GM18499 (cell line): Measurements from ENCODE around the gene SUSD6.
"Not testable (repeated sequence)": the region's sequence is repeated elsewhere in the genome, so short reads cannot be mapped to it uniquely, and the experiment has no call there.

ENCODE experiments used
- ATAC-seq: cut with Tn5 transposase; IDR thresholded peaks from one replicate; pipeline ENCODE4 v1.9.1; 2021; ENCODE audit warnings: moderate number of reproducible peaks; ENCODE audit not compliant: insufficient read depth, unreplicated experiment

SUSD6 gene

DNA sequence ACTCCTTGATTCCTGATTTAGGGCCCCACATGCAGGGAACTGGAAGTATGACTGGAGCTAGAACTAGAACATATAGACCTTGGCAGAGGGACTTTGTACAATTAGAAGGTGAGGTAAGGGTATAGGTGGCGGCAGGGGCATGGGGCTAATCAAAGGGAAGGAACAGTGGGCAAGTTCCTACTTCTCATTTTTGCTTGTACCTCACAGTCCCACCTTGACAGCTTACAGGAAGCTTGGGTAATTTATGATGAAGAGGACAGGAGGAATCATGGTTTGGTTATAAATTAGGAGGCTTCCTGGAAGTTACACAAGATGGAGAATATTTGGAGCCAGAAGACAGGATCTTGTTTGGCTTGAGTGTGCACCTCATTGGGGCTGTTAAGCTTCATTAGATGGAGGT lies 33.4 kb downstream of the SUSD6 start:
- ATAC-seq = no peak

DNA sequence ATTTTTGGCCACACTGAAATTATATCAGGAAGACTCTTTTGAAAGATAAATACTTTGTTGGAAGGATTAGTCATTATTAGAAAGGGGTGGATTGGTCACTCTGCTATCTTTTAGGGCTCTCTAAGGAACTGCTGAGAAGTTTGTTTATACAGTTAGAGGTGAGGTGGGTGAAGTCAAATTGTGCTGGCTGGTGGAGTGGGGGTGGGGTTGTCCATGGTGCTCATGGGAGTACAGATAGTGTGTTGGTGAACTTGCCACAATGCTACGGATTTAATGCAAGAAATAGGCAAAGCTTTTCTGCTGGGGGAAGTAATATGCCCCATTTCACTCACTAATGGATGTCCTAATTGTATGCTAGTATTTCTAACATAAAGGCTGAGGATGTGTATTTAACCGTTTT lies 35.8 kb downstream of the SUSD6 start:
- no peak for ATAC-seq

- ATAC-seq = not testable (repeated sequence)
Measured at GRCh38 chr14:69647642-69648041, 36.2 kb downstream of the SUSD6 start.

GRCh38 chr14:69648480-69649451 lies 37.4 kb downstream of the SUSD6 start:
- ATAC-seq = no peak

- no peak for ATAC-seq
Measured at GRCh38 chr14:69650948-69651369, 39.6 kb downstream of the SUSD6 start.

DNA sequence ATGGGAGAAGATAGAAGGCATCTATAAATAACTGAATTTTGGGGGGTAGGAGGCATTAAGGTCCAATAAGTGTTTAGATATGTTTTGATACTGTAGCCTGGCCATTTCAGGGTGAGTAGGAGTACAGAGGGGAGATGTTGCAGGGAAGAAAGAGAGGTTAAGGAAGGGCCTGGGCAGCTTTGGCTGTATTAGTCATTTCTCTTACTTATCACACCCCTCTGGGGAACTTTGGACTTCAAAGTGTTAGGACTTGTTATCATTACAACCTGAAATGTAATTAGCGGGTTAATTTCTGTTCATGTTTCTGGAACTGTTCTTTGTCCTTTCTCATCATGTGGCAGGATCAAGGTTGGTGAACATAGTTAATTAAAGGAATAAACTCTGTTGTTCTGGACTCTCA lies 40.3 kb downstream of the SUSD6 start:
- no peak for ATAC-seq

- no peak for ATAC-seq
Measured at GRCh38 chr14:69652942-69653684, 41.7 kb downstream of the SUSD6 start.

- no peak for ATAC-seq
Measured at GRCh38 chr14:69654116-69654515, 42.7 kb downstream of the SUSD6 start.

DNA sequence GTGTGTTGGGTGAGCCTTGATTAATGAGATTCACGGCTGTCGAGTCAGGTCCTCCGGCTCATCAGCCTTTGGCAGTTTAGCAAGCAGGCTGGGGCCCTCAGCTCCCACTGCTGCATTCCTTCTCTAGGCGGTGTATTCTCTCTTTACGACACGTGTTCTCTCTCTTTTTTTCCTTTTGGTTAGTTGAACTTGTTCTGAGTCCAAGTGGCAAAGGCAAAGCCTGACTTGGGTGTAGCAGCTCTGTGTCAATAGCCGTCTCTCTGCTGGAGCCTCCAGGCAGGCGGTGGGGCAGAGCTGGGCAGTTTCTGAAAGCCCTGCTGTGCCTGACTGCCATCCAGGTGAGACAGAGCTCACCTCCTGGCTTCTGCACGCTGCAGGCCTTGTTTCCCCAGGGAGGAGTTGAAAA lies 46.6 kb downstream of the SUSD6 start:
- no peak for ATAC-seq

DNA sequence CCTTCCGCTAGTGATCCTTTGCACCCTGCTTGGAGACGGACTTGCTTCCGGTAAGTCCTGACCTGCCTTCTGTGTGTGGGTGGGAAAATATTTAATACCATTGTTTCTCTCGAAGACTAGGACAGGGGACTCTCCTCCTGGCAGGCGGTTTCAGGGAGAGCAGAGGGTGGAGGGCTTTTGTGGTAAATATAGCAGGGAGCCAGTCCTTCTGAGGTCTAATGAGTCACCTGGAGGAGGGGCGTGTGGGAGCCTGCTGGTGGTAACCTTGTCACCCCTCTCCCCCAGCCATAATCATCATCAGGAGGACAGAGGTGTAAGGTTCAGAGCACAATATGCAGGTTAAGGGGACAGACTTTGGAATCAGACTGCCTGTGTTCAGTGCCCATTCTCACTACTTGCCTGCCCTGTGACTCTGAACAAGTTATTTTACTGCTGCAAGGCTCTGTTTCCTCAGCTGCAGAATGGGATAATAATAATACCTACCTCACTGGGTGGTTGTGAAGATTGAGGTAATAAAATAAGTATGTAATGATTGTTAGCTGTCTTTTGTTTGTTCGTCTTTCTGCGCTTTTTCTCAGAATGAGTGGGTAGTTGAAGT lies 47.4 kb downstream of the SUSD6 start:
- ATAC-seq = no peak

DNA sequence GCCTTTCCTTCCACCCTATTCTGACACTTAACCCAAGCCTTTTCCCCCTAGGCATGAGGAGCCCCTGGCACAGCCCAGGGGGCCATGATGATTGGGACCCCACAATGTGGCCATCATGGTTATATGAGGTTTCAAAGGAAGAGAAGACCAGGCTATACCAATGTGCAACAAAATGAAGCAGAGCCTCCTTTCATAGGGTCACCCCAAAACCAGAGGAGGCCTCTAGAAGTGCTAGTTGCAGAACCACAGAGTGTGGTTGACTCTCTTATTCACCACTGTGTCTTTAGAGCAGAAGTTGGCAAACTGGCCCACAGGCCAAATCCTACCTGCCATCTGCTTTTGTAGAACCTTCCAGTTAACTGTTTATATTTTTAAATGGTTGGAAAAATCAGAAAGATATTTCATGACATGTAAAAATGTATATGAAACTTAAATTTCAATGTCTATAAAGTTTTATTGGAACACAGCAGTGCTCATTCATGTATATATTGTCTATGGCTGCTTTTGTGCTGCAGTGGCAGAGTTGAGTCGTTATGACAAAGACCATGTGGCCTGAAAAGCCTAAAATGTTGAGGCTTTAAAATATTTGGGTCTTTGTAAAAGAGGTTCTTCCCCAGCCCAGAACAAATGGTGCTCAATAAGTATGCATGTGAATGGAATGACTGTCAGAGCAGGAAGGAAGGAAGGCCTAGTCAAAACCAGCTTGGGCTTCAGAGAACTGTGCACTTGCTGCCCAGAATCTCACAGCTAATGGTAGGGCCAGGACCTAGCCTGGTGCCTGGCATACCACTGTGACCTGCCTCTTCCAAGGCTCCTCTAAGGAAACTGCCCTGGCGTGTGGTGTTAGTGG lies 49.2 kb downstream of the SUSD6 start:
- ATAC-seq = no peak

GRCh38 chr14:69661194-69661537 lies 49.8 kb downstream of the SUSD6 start:
- ATAC-seq = no peak

GRCh38 chr14:69662636-69663299 lies 51.4 kb downstream of the SUSD6 start:
- no peak for ATAC-seq

DNA sequence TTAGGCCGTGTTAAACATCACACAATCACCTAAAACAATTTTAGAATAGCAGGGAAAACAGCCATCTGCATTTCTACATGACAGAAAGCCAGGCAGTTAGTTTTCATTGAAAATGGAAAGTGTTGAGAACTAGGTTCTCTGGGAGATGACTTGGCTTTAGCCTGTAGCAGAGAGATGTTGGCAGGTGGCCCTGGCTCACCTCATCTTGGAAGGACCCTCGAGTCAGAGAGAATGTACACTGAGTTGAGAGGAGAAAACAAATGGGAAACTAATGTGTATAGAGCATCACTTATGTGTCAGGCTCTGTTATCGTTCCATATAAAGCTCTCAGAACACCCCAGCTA lies 51.9 kb downstream of the SUSD6 start:
- ATAC-seq = no peak

DNA sequence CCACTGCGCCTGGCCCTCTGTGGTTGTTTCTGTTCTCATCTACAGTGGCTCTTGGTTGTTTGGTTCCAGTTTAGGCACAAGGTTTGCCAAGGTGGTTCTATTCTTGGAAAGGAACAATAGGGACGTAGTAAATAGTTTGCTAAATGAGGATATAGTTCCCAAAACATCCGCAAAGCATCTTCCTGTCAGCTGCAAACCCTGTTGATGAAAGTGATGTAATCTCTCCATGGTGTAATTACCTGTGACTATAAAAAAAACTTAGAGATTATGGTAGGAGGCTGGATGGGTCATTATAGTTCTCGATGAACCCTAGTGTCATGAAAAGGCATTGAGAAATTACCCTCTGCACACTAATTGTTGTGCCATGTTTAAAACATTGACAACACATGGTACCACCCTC lies 52.9 kb downstream of the SUSD6 start:
- ATAC-seq = no peak

DNA sequence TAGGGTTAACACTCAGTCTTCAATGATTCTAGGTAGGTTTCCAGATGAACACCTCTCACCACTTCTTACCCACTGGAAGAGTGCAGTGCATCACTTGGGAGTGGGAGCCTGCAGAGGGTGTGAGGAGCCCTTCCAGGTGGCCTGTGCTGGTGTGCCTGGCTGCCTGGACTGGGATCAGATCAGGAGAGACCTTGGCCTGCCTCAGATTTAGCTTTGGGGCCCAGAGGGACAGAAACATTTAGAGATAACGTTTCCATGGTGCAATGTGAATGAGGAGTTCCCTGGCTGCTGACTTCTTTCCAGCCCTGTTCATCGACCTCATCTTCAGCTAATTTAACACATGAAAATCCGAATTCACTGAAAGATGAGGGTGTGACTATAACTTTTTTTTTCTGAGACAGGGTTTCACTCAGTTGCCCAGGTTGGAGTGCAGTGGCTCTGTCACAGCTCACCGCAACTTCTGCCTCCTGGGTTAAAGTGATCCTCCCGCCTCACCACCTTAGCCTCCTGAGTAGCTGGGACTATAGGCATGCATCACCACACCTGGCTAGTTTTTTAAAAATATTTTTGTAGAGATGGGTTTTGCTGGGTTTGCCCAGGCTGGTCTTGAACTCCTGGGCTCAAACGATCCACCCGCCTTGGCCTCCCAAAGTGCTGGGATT lies 53.6 kb downstream of the SUSD6 start:
- ATAC-seq = no peak

- ATAC-seq = no peak
Measured at GRCh38 chr14:69665631-69666030, 54.2 kb downstream of the SUSD6 start.

DNA sequence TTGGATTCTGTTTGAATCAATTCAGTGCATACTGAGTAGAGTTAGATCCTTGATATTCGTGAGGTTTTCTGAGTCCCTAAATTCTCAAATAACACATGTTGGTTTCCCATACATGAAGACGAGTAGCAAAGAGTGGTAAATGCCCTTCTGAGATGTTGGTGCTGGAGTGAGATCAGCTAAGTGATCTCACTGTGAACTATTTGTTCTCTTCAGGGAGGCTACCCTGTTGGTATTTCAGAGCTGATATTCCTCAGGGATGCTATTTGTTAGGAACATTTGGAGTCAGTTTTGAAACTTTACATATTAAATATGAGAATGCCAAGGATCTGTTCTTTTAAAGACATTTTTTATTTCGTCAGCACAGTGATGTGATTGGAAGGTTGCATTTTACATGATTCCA lies 54.7 kb downstream of the SUSD6 start:
- no peak for ATAC-seq

DNA sequence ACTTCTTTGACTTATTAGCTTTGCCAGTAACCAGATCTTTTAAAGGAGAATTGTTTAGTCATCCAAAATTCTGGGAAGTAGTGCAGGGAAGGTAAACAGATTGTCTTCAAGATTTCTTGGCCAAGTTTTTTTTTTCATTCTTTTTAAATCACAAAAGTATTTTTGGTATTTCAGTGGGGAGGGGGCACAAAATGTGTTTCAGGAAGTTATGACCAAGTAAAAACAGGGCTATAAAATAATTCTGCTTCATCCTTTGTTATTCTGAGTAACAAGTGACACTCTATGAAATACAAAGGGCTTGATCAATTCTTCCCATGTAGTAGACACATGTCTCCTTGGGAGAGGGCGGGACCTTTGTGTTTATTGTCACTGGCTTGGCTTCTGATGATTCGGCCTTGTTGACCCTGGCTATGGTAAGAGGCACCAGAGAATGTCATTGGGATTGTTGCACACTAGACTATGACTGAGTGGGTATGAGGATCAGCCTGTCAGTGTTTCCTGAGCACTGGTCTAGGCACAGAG lies 55.4 kb downstream of the SUSD6 start:
- ATAC-seq = no peak
